Lung (tissue), 12 donors: Measurements from ENCODE around the gene C1orf21. TPM values are rescaled to one million over a fixed set of nuclear protein-coding genes. Genes with fewer than 3 reads are reported as not detected.

ENCODE experiments used
- ATAC-seq: fragments of 200-7000 bp; cut with Tn5 transposase; one replicate; pipeline ENCODE4 v1.9.1; 2020; ENCODE audit warnings: moderate number of reproducible peaks; ENCODE audit not compliant: insufficient read depth, low FRiP score
- DNase-seq, 3 donors: peaks; one replicate each; pipeline ENCODE4 v3.0.0-alpha.2; 2013 to 2017
- H3K27ac ChIP-seq, 2 donors: one replicate each; pipeline ENCODE4 v1.5.1; 2013; ENCODE audit warnings: mild to moderate bottlenecking in 2 of 2, moderate library complexity in 2 of 2, control low read depth in 1 of 2, inconsistent platforms in 1 of 2, low read depth in 1 of 2, low read length in 1 of 2
- H3K27me3 ChIP-seq, 3 donors: one replicate each; pipeline ENCODE4 v1.5.1; 2013; ENCODE audit warnings: low read length in 2 of 3; ENCODE audit not compliant: control insufficient read depth in 3 of 3, insufficient read depth in 3 of 3
- H3K36me3 ChIP-seq, 4 donors: one replicate each; pipeline ENCODE4 v1.5.1; 2013; ENCODE audit warnings: low read length in 4 of 4, mild to moderate bottlenecking in 1 of 4, moderate library complexity in 1 of 4; ENCODE audit not compliant: control insufficient read depth in 4 of 4, insufficient read depth in 4 of 4
- H3K4me1 ChIP-seq, 5 donors: one replicate each; pipeline ENCODE4 v1.5.1; 2013; ENCODE audit warnings: low read length in 5 of 5, mild to moderate bottlenecking in 2 of 5, moderate library complexity in 1 of 5; ENCODE audit not compliant: control insufficient read depth in 5 of 5, insufficient read depth in 5 of 5
- H3K4me3 ChIP-seq: one replicate; pipeline ENCODE4 v1.5.1; 2013; ENCODE audit warnings: mild to moderate bottlenecking, control low read depth, moderate library complexity
- H3K9ac ChIP-seq, 2 donors: one replicate each; pipeline ENCODE4 v1.5.1; 2013; ENCODE audit warnings: low read length in 2 of 2, control low read depth in 1 of 2; ENCODE audit not compliant: insufficient read depth in 1 of 2
- H3K9me3 ChIP-seq, 4 donors: one replicate each; pipeline ENCODE4 v1.5.1; 2013; ENCODE audit warnings: low read length in 3 of 4, mild to moderate bottlenecking in 1 of 4, moderate library complexity in 1 of 4; ENCODE audit not compliant: control insufficient read depth in 4 of 4, insufficient read depth in 3 of 4
- CTCF ChIP-seq: IDR thresholded peaks from 2 replicates; pipeline ENCODE4 v1.5.1; 2012; ENCODE audit warnings: mild to moderate bottlenecking; ENCODE audit errors: control extremely low read depth, extremely low read depth
- WGBS, 2 donors: extraction: QIAGEN DNeasy Blood & Tissue Kit; methylation state at CpG; one replicate each; pipeline ENCODE4 v1.1.7; 2013; 5-methylcytosine and 5-hydroxymethylcytosine counted together
- polyA plus RNA-seq, 2 donors: library from polyadenylated mRNA; stranded (reverse); fragments of 200-250 nt; gene quantifications; one replicate each; pipeline ENCODE4 v1.2.1, GENCODE V29; 2013
- total RNA-seq, 2 donors: library from RNA; depleted of rRNA in 1 of 2; stranded (reverse); fragments of >200 nt in 1 of 2; gene quantifications; one replicate each; pipeline ENCODE4 v1.2.1, GENCODE V29; 2014 to 2021
- donor health status: control.
- donor health status: control.
- donor health status: Bipolar disorder and iron deficiency.
- donor health status: healthy.
- donor health status: DM: yes; HTN: yes; CAD: no.

Gene C1orf21
- total and polyA plus RNA-seq, 4 donors = 16.2 to 59.9 (median 45.5) TPM

DNA sequence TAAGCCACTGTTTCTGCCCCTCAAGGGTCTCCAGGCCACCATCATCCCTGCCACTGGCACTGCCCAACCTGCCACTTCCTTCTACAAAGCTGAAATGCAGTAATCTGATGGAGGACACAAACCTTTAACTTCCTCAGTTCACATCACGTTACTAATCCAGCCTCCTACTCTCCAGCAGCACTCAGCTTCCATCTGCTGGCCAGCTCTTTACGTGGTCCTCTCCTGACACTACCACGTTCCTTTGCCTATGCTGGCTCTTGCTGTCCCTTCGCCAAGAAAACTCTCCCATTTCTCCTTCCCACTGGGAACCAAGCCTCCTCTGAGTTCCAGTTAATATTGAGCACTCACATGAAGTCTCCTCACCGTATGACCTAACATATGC is 243.8 kb downstream of the C1orf21 start:
- DNase-seq (no peak), ATAC-seq (no peak)
- no peaks in the 10 kb centered on the region for H3K36me3 ChIP-seq
- peaks cover 4 to 22% (median 15%) of the 10 kb centered on the region in 5 donors for H3K4me1 ChIP-seq
- TF ChIP-seq CTCF = no peak
- no peaks in the 10 kb centered on the region for H3K27me3 ChIP-seq
- H3K4me3 ChIP-seq = no peak overlapping the region
- no peak overlapping the region for H3K9ac ChIP-seq
- WGBS, 2 donors = 72 to 74% methylated on average over 5 of the region's 5 CpGs
- peak overlapping the region; percentile 2 to 40 for H3K27ac ChIP-seq
- no peaks in the 10 kb centered on the region for H3K9me3 ChIP-seq

DNA sequence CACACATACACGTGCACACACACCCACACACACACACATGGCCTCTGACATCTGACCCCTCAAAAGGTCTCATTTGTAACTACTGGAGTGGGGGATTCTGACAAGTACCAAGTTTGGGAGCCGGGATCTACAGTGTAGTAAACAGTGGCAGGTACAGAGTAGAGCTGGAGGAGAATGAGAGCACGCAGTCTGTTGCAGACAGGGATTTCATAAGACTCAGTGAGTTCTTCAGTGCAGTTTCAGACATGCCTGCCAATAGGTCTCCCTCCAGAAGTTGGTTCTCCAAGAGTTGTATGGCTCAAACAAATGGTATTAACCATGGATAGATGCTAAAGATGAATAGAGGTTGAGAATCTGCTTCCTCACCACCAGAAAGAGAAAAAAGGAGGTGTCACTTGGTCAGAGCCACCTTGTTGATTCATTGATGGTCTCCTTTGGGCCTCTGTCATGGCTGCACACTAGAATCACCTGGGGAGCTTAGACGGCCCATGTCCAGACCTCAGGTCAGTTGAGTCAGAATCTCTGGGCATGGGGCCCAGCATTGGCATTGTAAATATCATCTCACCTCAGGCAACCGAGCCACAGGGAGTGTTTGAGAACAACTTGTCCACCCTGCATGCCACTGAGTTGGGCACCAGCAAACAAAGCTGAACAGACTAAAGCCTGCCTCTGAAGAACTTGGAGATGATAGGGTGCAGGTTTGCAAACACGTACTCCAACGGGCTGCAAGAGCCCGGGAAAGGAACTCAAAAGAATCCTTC is 245.8 kb downstream of the C1orf21 start:
- H3K4me1 ChIP-seq = peaks cover 0 to 16% (median 11%) of the 10 kb centered on the region in 5 donors
- H3K36me3 ChIP-seq = no peaks in the 10 kb centered on the region
- ATAC-seq = peak; percentile 71
- no peak for TF ChIP-seq CTCF
- no peak overlapping the region for H3K4me3 ChIP-seq
- no peak overlapping the region for H3K9ac ChIP-seq
- no peaks in the 10 kb centered on the region for H3K27me3 ChIP-seq
- DNase-seq = no peak
- 75 to 88% methylated on average over 8 of the region's 8 CpGs for WGBS, 2 donors
- H3K27ac ChIP-seq = peak overlapping the region in 1 of 2 donors; percentile 66
- H3K9me3 ChIP-seq = no peaks in the 10 kb centered on the region

DNA sequence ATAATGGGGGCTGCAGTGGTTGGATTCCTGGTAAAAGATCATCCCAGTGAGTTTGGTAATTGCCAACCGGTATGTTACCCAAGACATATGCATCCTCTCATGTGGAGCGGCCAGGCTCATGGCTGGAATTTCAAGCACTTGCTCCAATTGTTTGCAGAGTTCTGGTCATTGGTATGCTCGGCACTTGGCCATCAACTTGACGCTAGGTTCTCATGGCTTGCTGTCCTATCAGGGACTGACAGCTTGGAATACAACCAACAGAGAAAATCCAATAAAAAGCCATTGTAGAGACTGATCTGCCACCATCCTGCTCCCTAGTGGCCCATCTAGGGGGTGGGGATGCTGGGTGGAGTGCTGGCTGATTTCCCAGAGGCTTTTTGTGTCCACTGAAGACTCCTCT is 247.0 kb downstream of the C1orf21 start:
- H3K4me3 ChIP-seq = no peak overlapping the region
- ATAC-seq (no peak), DNase-seq (no peak)
- WGBS, 2 donors = 63 to 81% methylated on average over 4 of the region's 4 CpGs
- no peaks in the 10 kb centered on the region for H3K9me3 ChIP-seq
- peaks cover 0 to 16% (median 11%) of the 10 kb centered on the region in 5 donors for H3K4me1 ChIP-seq
- peak overlapping the region in 1 of 2 donors; percentile 66 for H3K27ac ChIP-seq
- no peak overlapping the region for H3K9ac ChIP-seq
- H3K27me3 ChIP-seq = no peaks in the 10 kb centered on the region
- H3K36me3 ChIP-seq = no peaks in the 10 kb centered on the region
- TF ChIP-seq CTCF = no peak
